AG04449 (cell line): ENCODE data around the gene VPS11.

Source experiments
- CTCF ChIA-PET: fragments of 350-600 bp; formaldehyde crosslinking; extraction: SDS; loops from one replicate; lab custom pipeline; 2021; ENCODE audit warnings: antibody characterized with exemption; lab: Yijun Ruan, JAX
- POLR2A ChIA-PET: fragments of 400-600, 350-600 bp; formaldehyde crosslinking; extraction: SDS; loops from one replicate; lab custom pipeline; 2020; ENCODE audit warnings: antibody characterized with exemption, inconsistent platforms; lab: Yijun Ruan, JAX
- DNase-seq: peaks from one replicate; pipeline ENCODE4 v3.0.0-alpha.2; 2010; ENCODE audit warnings: low read depth, low spot score
- H3K4me3 ChIP-seq: 2 replicates; pipeline ENCODE4 v1.5.1; 2011; ENCODE audit warnings: low read depth, mild to moderate bottlenecking, control low read depth, low read length
- CTCF ChIP-seq: IDR thresholded peaks from one replicate; pipeline ENCODE4 v1.5.1; 2011; ENCODE audit warnings: mild to moderate bottlenecking, moderate library complexity, low read length, control low read depth, inconsistent platforms; ENCODE audit not compliant: insufficient read depth; ENCODE audit errors: missing control alignments

VPS11 gene

GRCh38 chr11:119091966-119092879 is 24.6 kb downstream of the VPS11 start:
- TF ChIP-seq CTCF: no peak
- POLR2A ChIA-PET: interaction anchor here (0.7 kb wide), 1 partner anchor 25 kb away, joined by 3 read pairs; the partner anchor contains the start of gene VPS11
- CTCF ChIA-PET: interaction anchor here (0.7 to 4.1 kb wide), 8 partner anchors 10 to 246 kb away, joined by 3 to 31 read pairs (median 4); partner anchors contain the start of genes C2CD2L, CBL and DPAGT1
- peak overlapping the region; percentile 69 for H3K4me3 ChIP-seq
- no peak for DNase-seq

GRCh38 chr11:119092880-119093842 is 25.5 kb downstream of the VPS11 start:
- DNase-seq: no peak
- CTCF ChIA-PET: interaction anchor here (0.7 to 4.1 kb wide), 8 partner anchors 9 to 245 kb away, joined by 3 to 31 read pairs (median 6); partner anchors contain the start of genes C2CD2L and DPAGT1

GRCh38 chr11:119093942-119094815 is 26.6 kb downstream of the VPS11 start:
- CTCF ChIA-PET: interaction anchor here (0.8 to 4.1 kb wide), 16 partner anchors 8 to 280 kb away, joined by 3 to 31 read pairs (median 4); partner anchors contain the start of genes C2CD2L, CBL and HMBS
- DNase-seq: no peak
- POLR2A ChIA-PET: interaction anchor here (0.6 to 2.9 kb wide), 13 partner anchors 8 to 483 kb away, joined by 3 to 50 read pairs (median 3); partner anchors contain the start of genes C2CD2L, CBL, DPAGT1 and HINFP
- peak overlapping the region; percentile 69 for H3K4me3 ChIP-seq
- TF ChIP-seq CTCF: no peak

More at GRCh38 chr11:119092880-119093842, 25.5 kb downstream of the VPS11 start:
- no peak for TF ChIP-seq CTCF
- peak overlapping the region; percentile 69 for H3K4me3 ChIP-seq
- POLR2A ChIA-PET: interaction anchor here (0.7 to 2.9 kb wide), 2 partner anchors 8 to 26 kb away, joined by 3 to 50 read pairs; partner anchors contain the start of genes HMBS and VPS11

- POLR2A ChIA-PET: interaction anchor here (0.6 to 2.9 kb wide), 12 partner anchors 10 to 483 kb away, joined by 3 to 50 read pairs (median 4); partner anchors contain the start of genes C2CD2L, CBL, HINFP and HMBS
- TF ChIP-seq CTCF: peak; percentile 84
- CTCF ChIA-PET: interaction anchor here (0.8 to 4.1 kb wide), 15 partner anchors 9 to 279 kb away, joined by 3 to 31 read pairs (median 4); partner anchors contain the start of genes C2CD2L, CBL and HMBS
- H3K4me3 ChIP-seq: peak overlapping the region; percentile 69
- DNase-seq: no peak
These were observed 27.1 kb downstream of the VPS11 start for GRCh38 chr11:119094816-119095065.
